HG02623 (cell line): ENCODE measurements around the gene TERT.

Experiments used
- ATAC-seq: cut with Tn5 transposase; IDR thresholded peaks from one replicate; pipeline ENCODE4 v1.9.1; 2021; ENCODE audit warnings: moderate library complexity; ENCODE audit not compliant: unreplicated experiment

TERT gene

DNA sequence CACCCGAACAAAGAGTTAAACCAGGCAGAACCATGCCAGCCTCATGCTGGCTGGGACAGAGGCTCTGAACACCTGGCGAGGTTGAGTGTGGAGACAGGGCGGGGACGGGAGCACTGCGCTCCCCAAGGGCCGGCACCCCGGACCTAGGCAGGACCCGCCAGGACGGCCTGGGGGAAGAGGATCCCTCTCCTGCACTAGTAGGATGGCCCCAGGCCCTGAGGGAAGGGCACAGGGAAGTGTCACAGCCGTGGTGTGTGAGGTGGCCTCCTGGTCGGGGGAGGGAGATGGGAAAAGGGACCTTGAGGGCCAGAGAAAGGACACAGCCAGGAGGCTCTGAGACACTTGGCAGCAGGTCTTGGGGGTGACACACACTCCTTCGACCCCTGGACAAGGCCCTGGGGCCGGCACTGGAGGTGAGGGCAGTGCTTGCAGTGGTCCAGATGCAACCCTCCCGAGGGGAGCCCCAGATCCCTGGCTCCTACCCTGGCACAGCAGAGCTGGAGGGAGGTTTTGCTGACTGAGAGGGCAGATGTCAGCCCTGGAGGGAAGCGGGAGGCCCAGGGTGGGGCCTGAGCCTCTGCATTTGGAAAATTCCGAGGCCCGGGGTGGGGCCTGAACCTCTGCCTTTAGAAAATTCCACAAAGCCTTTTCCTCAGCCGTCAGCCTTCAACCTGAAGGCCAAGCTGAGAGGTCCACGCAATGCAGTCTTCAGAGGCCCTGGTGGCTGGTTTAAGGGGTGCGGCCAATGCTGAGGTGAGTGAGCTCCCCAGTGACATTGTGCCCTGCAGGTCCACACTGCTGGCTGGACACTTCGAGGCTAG is 24.8 kb upstream of the TERT start:
- ATAC-seq, result no peak

GRCh38 chr5:1318659-1319251 is 23.9 kb upstream of the TERT start:
- no peak for ATAC-seq

- no peak for ATAC-seq
Observed at GRCh38 chr5:1317921-1318565, 23.2 kb upstream of the TERT start.

DNA sequence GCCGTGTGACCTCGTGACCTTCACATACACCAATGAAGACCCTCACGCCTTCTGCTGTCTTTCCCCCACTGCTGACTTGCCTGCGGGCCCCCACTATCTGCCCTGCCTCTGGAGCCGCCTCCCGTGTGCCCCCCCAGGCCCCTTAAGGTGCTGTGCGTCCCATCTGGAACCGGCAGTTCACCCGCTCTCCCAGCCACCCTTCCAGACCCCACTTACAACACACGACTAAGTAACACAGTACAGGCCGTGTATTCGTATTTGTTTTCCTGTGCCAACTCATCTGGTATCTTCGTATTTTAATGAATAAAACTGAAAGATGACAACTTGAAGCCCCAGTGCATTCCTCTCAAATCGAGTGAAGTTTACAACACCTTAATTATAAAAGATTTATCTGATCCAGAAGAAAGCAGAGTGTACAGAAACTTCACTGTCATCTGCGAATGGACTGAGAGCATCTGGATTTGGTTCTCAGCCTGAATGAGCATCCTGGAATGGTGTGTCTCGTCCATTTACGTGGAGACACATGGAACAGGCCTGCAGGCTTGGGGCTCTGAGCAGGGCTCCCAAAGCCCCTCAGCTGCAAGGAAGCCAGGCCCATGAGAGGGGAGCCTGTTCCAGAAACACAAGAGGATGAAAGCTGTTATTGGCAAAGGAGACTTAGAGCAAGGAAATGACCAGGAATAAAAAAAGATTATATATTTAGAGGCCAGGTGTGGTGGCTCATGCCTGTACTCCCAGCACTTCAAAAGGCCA is 21.9 kb upstream of the TERT start:
- ATAC-seq, result no peak

- peak; percentile 48 for ATAC-seq
Observed at GRCh38 chr5:1315709-1316587, 21.1 kb upstream of the TERT start.

- ATAC-seq, result no peak
Observed at GRCh38 chr5:1315018-1315708, 20.3 kb upstream of the TERT start.

DNA sequence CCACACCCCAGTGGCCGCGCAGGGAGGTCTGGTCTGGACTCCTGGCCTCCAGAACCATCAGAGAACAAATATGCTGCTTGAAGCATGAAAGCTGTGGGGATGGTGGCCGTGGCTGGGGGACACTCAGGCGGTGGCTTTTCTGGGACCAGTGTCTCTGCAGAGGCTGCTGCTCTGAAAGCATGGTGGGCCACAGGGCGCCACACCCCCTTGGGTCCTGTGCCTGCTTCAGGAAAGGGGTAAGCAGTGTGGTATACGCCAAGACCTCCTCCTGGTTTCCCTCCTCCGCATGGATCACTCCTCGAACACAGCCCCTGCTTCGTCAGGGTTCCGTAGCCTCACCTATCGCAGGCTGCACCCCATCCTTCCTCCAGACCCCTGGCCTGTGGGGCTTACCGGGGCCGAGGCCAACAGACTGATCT is 19.7 kb upstream of the TERT start:
- ATAC-seq, result no peak

DNA sequence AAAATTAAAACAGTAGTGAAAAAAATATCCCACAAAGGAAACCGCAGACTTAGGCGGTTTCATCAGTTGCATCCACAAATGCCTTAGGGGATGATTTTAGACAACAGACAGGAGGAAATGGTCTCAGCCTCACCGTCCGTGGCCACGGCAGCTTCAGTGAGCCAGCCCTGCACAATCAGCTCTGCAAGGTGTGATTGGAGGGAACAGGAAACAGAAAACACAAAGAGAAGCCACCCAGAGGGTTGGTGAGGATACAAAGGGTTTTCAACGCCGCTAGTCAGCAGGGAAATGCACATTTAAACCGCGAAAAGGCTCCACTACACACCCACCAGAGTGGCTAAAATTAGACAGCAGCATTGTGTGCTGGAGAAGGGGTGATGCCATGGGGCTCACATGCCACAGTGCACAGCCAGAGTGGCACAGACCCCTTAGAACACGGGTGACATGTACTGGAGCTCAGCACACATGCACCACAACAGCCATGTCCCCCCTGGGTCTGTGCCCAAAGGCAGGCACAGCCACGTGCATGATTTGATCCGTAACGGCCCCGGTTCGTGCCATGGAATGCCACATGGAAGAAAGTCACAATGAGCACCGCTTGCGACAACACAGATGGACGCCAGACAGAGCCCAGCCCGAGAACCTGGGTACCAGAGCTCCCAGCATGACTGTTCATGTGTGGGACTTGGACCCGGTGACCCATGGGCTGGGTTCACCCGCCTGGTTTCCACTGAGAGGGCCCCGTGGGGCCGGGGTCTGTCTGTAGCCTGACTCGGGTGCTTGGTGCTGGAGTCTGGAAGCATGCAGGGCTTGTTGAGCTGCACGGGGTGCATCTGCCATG is 18.3 kb upstream of the TERT start:
- ATAC-seq, result peak; percentile 65

DNA sequence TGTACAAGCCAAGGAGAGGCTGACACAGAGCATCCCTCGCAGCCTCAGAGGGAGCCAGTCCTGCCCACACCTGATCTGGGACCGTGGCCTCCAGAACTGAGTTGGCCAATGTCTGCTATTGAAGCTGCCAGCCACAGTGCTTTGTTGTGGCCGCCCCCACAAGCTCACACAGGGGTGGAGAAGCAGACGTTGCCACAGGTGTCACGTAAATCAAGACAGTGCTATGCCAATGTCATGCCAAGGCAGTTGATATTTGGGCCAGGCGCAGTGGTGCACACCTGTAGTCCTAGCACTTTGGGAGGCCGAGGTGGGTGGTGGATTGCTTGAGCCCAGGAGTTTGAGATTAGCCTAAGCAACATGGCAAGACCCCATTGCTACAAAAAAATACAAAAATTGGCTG is 17.3 kb upstream of the TERT start:
- no peak for ATAC-seq

DNA sequence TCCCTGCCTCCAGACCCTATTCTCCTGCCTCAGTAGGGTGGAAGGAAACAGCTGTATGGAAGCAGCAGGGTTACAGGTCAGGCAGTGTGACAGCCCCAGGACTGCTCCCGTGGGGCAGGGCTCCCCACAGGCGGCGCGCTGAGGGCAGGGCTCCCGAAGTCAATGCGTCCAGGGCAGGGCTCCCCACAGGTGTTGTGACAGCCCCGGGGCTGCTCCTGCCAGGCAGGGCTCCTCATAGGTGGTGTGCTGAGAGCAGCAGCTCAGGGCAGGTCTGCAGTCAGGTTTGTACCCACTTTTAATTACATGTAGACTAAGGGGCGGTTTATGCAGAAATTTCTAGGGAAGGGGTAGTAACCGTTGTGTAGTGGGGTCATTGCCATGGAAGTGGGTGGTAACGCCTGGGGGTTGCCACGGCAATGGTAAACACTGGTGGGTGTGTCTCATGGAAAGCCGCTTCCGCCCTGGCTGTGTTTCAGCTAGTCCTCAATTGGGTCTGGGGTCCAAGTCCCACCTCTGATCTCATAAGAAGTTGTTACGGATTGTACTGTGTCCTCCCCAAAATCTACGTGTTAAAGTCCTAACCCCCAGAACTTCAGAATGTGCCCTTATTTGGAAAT is 16.7 kb upstream of the TERT start:
- no peak for ATAC-seq

GRCh38 chr5:1310118-1310517 is 15.2 kb upstream of the TERT start:
- no peak for ATAC-seq

GRCh38 chr5:1304033-1304432 is 9.2 kb upstream of the TERT start:
- no peak for ATAC-seq

DNA sequence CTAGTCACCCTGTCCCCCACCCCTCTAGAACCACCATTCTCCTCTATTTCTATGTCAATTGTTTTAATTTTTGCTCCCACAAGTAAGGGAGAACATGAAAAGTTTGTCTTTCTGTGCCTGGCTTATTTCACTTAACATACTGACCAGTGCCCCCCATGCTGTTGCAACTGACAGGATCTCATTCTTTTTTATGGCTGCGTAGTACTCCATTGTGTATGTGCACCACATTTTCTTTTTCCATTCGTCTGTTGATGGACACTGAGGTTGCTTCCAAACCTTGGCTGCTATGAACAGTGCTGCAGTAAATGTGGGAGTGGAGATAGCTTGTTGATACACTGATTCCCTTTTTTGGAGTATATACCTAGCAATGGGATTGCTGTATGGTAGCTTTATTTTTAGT is 7.4 kb upstream of the TERT start:
- no peak for ATAC-seq

DNA sequence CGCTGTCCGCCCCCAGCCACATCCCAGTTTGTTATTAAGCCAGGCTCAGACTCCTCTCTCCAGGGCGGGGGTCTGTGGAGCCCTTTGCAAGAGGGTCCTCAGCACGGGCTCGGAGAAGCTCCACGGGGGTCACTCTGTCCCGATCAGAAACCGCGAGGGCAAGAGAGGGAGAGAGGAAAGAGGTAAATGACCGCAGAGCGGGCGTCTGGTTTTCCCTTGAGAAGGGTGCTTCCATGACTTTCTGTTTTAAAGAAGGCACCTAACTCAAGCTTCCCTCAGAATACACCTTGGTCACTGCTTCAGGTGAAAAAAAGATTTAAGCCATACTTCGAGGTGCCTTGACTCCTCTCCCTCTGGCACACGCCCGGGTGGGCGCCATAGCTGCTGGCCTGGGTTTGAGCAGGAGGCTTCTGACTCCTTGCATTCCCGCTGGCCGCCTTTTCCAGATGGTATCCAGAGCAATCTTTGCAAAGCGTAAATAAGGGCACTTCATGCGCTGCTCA is 5.8 kb upstream of the TERT start:
- no peak for ATAC-seq

- no peak for ATAC-seq
Observed at GRCh38 chr5:1299961-1300360, 5.1 kb upstream of the TERT start.

DNA sequence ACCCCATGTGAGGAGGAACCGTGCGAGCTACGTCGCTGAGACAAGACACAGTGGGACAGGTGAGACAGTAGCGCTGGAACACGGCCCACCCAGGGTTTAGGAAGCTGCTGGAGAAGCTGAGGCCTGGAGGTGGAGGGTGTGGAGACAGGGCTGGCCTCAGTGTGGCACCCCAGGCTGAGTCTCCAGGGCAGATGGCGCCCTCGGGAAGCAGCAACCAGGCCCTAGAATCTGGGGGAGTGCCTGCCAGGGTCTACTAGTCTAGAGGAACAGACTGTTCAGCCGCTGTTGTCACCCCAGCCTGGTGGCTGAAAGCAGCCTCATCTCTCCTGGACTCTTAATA is 4.6 kb upstream of the TERT start:
- no peak for ATAC-seq

DNA sequence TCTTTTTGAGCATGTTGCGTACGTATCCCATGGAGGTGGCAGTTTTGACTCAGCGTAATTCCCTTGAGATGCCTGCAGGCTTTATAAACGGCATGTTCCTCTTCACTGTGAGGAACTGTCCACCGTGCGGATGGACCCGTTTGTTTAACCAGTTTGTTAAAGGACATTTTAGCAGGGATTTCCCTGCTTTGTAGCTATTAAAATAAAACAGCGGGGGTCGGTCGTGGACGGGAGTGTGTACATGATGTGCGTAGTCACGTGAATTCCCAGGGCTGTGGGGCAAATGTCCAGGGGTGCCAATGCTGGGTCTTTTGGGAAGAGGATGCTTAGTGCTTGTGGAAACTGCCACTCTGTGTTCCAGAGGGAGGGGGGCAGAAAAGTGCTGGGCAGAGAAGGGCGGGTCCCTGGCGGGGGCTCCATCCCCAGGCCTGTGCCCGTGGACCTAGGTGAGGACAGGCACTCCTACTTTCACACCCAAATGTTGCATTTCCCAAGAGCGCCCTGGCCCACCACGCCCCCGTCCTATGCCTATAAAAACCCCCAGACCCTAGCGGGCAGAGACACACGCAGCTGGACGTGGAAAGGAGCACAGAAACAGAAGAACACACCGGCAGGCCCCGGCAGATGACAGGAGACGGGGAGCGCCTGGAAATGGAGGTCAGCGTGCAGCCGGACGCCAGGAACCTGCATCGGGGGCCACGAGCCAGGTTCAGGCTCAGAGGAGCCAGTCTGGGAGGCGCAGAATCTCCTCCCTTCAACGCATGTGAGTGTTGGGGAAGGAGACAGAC is 4.0 kb upstream of the TERT start:
- ATAC-seq, result no peak

GRCh38 chr5:1298067-1298551 is 3.2 kb upstream of the TERT start:
- ATAC-seq, result no peak
